Femur (tissue), 1 donor: ENCODE results near the gene GDF10.

ENCODE experiments used
- DNase-seq: peaks from one replicate; pipeline ENCODE4 v3.0.0-alpha.2; 2017

The GDF10 gene

GRCh38 chr10:47294501-47294900 is 5.5 kb upstream of the GDF10 start:
- peak; percentile 3 for DNase-seq

DNA sequence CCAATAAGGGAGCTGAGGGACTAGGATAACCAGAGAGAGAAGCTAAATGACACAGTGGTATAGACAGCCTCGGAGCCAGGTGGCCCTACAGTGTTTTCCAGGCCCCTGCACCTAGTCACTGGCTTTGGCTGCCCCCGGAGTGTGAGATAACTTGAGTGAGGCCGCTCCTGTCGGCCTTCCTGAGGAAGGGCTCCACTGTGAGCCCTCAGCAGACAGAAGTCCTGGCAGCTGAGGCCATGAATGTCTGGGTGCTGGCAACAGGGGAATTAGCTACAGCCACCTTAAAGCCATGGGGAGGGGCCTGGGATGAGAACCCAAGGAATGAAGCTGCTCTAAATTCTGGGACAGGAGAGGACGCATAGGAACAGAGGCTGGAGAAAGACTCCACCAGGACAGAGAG is 4.6 kb upstream of the GDF10 start:
- peak; percentile 10 for DNase-seq

- peak; percentile 40 for DNase-seq
Measured at GRCh38 chr10:47296156-47296894, 3.7 kb upstream of the GDF10 start.

- no peak for DNase-seq
Measured at GRCh38 chr10:47296941-47297340, 3.1 kb upstream of the GDF10 start.

DNA sequence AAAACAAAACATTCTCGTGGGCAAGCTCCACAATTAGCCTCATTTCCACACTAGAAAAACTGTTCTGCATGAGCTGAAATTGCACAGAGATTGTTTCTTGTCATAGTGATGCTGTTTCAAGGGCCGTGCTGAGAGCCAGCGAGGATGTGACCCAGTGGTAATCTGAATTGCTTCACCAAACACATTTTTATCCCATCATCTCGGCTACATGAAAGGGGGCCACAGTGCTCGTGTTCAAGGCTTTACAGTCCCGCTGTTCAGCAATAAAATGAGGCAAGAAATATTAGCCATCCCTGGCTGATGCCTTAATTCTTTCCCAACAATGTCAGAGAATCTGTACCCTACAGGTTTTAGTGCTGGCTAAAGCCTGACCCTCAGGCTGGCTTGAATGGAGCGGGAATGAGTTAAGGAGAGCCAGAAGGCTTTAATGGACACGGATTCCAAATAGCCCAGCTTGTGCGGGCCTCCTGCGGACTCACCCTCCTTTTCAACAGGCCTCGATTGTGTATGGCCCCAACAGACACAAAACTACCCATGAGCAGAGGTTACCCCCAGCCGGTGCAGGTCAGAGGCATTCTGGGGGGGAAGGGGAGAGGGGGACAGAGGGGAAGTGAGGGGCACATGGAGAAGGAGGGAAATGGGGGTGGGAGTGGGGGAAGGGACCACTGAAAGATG is 2.0 kb upstream of the GDF10 start:
- DNase-seq = no peak

- DNase-seq = no peak
Measured at GRCh38 chr10:47298715-47299114, 1.3 kb upstream of the GDF10 start.

- no peak for DNase-seq
Measured at GRCh38 chr10:47300429-47300931, 483 bp downstream of the GDF10 start.

- DNase-seq = no peak
Measured at GRCh38 chr10:47301833-47302232, 1.8 kb downstream of the GDF10 start.

DNA sequence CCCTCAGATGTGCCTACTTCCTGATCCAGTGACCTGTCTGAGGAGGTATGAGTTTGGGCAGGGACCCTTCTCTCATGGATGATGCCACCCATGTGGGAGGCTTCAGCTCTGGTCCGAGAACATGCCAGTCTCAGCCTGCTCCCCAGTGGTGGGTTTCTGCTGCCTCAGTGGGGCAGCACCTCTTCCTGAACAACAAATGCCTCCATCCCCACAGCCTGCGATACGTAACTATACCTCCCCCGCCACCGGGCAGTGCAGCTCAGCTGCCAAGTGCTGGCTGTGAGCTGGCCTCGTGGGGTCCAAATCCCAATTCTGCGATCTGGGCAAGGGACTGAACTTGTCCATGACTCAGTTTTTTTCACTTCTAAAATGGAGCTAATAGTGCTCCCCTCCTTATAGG is 3.1 kb downstream of the GDF10 start:
- no peak for DNase-seq

- no peak for DNase-seq
Measured at GRCh38 chr10:47303866-47304265, 3.9 kb downstream of the GDF10 start.

- DNase-seq = no peak
Measured at GRCh38 chr10:47305566-47305965, 5.6 kb downstream of the GDF10 start.

DNA sequence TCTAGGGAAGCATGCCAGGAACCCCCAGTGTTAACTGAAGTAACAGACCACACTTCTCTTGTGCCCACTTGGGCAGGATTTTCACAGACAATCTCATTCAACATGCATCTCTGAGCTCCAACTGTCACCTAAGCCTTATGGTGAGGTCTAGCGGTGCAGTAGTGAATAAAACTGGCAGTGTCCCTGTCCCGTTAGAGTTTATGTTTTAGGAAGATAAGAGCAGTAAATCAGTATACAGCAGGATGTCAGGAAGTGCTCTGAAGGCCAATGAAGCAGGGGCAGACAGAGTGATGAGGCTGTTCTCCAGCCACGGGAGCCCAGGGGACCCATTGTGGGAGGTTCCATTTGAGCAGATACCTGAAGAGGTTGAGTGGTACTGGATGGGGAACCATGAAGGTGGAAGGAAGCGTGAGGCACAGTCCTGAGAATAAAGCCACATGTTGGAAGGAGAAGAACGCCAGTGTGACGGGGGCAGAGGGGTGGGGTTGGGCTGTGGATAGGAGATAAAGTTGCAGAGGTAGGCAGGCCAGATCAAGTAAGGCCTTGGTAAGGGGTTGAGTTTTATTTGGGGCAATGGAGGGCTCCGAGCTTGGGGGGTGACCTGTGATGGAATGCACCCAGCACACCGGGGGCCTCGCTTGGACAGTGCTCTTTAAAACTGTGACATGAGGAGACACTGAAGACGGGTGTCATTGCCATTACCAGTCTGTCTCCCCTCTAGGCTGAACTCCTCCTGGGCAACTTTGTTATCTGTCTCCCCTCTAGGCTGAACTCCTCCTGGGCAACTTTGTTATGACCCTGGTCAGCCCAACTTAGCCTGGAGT is 6.6 kb downstream of the GDF10 start:
- DNase-seq = no peak

GRCh38 chr10:47307381-47307780 is 7.4 kb downstream of the GDF10 start:
- no peak for DNase-seq

GRCh38 chr10:47308775-47309174 is 8.8 kb downstream of the GDF10 start:
- DNase-seq = no peak

GRCh38 chr10:47309408-47310089 is 9.6 kb downstream of the GDF10 start:
- DNase-seq = no peak

DNA sequence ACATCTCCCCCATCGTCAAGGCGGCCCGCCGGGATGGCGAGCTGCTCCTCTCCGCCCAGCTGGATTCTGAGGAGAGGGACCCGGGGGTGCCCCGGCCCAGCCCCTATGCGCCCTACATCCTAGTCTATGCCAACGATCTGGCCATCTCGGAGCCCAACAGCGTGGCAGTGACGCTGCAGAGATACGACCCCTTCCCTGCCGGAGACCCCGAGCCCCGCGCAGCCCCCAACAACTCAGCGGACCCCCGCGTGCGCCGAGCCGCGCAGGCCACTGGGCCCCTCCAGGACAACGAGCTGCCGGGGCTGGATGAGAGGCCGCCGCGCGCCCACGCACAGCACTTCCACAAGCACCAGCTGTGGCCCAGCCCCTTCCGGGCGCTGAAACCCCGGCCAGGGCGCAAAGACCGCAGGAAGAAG is 10.1 kb downstream of the GDF10 start:
- DNase-seq = no peak

DNA sequence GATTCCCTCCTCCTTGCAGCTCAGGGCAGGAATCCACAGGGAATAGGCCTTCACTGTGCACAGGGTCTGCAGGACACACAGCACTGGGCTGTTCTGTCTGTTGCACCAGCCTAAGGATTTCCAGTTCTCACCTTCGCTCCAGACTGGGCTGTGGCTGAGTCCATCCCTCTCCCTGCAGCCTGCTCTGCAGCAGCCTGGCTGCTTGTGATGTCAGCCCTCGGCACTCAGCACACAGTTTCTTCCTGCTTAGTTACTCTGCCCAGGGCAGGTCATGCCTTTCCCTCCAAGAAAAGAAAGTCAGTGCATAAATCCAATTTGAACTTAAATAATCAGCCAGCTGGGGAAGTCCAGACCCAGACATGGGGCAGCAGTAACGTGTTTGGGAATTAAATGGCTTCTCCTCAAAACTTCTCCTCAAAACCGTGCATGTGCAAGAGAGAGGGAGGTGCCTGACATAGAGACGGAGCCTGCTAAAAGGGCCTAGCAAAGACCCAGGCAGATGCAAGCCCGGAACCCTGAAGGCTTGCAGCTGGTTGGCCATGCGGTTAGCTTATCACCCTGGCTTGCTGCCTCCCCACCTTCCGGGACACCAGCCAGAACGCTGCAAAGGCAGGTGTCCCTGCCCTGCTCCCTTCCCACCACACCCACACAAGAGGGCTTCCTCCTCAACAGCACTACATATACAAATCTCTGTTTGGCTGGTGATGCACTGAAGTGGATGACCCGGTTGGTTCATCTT is 11.4 kb downstream of the GDF10 start:
- no peak for DNase-seq

- DNase-seq = peak; percentile 88
Measured at GRCh38 chr10:47311932-47312662, 12.1 kb downstream of the GDF10 start.

DNA sequence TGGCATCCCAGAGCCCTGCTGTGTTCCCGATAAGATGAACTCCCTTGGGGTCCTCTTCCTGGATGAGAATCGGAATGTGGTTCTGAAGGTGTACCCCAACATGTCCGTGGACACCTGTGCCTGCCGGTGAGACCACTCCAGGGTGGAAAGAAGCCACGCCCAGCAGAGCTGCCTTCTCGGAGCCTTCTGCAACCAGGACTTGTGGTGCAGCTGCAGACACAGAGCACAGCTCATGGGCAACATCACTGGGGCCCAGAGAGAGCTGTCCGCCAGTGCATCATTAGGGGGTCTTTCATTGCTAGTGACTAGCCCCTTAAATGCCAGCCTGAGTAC is 12.6 kb downstream of the GDF10 start:
- DNase-seq = no peak

- DNase-seq = no peak
Measured at GRCh38 chr10:47314416-47314970, 14.5 kb downstream of the GDF10 start.

DNA sequence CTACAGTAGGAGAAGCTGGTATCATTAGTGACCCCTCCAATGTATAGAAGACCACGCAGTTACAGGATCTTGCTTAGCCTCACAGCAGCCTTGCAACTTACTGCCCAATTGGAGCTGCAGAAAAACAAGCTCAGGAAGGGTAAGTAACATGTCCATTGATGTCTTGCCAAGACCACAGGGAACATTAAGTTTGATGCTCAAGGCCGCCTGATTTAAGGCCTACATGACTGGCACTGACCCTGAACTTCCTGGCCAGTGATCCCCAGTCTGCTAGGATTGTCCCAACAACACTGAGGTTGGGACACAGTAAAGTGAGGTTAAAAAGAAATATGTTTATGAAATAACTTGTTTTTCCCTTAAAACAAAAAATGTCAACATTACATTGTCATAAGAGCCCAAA is 15.4 kb downstream of the GDF10 start:
- no peak for DNase-seq
